ENCODE results near the gene ZHX3.

DNA sequence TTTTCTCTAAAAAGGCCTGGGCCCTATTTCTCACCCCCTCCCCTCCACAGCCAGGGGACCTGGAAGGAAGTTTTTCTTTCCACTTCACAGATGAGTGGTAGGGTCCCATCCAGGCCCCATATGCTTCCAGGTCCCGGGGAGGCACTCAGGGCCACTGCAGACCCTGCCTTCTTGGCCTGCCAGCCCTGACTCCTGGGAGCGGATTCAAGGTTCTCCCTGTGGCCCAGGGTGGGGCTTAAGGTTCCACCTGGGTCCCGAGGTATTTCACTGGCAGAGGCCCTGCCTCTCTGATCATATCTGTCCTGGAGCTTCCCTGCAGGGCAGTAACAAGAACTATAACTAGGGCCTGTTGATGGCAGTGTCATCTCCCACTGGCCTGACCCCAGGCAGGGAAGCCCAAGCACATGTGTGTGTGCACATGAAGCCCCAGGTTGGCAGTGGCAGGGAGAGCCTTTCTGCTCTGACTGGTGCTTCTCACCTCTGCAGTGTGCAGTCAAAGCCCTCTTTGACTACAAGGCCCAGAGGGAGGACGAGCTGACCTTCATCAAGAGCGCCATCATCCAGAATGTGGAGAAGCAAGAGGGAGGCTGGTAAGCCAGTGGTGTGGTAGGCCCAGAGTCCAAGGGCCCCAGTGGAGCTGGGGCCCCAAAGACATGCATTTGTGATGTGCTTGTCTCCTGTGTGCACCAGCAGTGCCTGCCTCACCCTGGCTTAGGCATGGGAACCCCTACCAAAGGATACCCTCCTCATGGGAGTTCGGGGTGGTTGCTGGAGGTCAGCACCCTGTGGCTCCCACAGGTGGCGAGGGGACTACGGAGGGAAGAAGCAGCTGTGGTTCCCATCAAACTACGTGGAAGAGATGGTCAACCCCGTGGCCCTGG lies 149.0 kb downstream of the ZHX3 start:
- TF ChIP-seq YY1 (IDR thresholded peaks at IDR 0.05) = no peak
- TF ChIP-seq, protein P1, sequence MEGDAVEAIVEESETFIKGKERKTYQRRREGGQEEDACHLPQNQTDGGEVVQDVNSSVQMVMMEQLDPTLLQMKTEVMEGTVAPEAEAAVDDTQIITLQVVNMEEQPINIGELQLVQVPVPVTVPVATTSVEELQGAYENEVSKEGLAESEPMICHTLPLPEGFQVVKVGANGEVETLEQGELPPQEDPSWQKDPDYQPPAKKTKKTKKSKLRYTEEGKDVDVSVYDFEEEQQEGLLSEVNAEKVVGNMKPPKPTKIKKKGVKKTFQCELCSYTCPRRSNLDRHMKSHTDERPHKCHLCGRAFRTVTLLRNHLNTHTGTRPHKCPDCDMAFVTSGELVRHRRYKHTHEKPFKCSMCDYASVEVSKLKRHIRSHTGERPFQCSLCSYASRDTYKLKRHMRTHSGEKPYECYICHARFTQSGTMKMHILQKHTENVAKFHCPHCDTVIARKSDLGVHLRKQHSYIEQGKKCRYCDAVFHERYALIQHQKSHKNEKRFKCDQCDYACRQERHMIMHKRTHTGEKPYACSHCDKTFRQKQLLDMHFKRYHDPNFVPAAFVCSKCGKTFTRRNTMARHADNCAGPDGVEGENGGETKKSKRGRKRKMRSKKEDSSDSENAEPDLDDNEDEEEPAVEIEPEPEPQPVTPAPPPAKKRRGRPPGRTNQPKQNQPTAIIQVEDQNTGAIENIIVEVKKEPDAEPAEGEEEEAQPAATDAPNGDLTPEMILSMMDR (IDR thresholded peaks at IDR 0.05; ENCODE audit: low read depth, low read length, missing input control) = no peak
- TF ChIP-seq, protein P2, sequence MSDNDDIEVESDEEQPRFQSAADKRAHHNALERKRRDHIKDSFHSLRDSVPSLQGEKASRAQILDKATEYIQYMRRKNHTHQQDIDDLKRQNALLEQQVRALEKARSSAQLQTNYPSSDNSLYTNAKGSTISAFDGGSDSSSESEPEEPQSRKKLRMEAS (IDR thresholded peaks at IDR 0.05) = no peak
- TF ChIP-seq TAF1 (conservative IDR thresholded peaks at IDR 0.05) = no peak
- TF ChIP-seq EGR1 (IDR thresholded peaks at IDR 0.05; ENCODE audit: low read depth in 2 of 2) = no peak

Data from liver (tissue), 3 donors.